Stimulated activated CD4-positive, alpha-beta T cell treated with anti-CD3 and anti-CD28 coated beads, Interleukin-4, amount 100 ng/mL, for 4 hours (primary cell): ENCODE results near the gene COL20A1.

Experiments used
- DNase-seq, 2 experiments: peaks; one replicate each; pipeline ENCODE4 v3.0.0-alpha.2; 2020

The COL20A1 gene

GRCh38 chr20:63310265-63310991 lies 17.4 kb downstream of the COL20A1 start:
- DNase-seq = no peak

- no peak for DNase-seq
Observed at GRCh38 chr20:63311186-63311832, 18.3 kb downstream of the COL20A1 start.

GRCh38 chr20:63311833-63312243 lies 18.9 kb downstream of the COL20A1 start:
- no peak for DNase-seq

- no peak for DNase-seq
Observed at GRCh38 chr20:63312273-63312672, 19.3 kb downstream of the COL20A1 start.

- DNase-seq = no peak
Observed at GRCh38 chr20:63312690-63313348, 19.8 kb downstream of the COL20A1 start.

GRCh38 chr20:63313349-63314014 lies 20.5 kb downstream of the COL20A1 start:
- no peak for DNase-seq

GRCh38 chr20:63314015-63314471 lies 21.1 kb downstream of the COL20A1 start:
- no peak for DNase-seq

GRCh38 chr20:63314566-63315239 lies 21.7 kb downstream of the COL20A1 start:
- DNase-seq = no peak

GRCh38 chr20:63315240-63315689 lies 22.3 kb downstream of the COL20A1 start:
- DNase-seq = no peak

GRCh38 chr20:63315731-63316491 lies 22.9 kb downstream of the COL20A1 start:
- no peak for DNase-seq

- no peak for DNase-seq
Observed at GRCh38 chr20:63316502-63316921, 23.5 kb downstream of the COL20A1 start.

GRCh38 chr20:63317061-63317460 lies 24.1 kb downstream of the COL20A1 start:
- no peak for DNase-seq

- DNase-seq = no peak
Observed at GRCh38 chr20:63317601-63318291, 24.8 kb downstream of the COL20A1 start.

- no peak for DNase-seq
Observed at GRCh38 chr20:63318391-63319163, 25.6 kb downstream of the COL20A1 start.

- no peak for DNase-seq
Observed at GRCh38 chr20:63319164-63320040, 26.4 kb downstream of the COL20A1 start.

GRCh38 chr20:63320041-63320511 lies 27.1 kb downstream of the COL20A1 start:
- DNase-seq = no peak

GRCh38 chr20:63320616-63321147 lies 27.7 kb downstream of the COL20A1 start:
- no peak for DNase-seq

- no peak for DNase-seq
Observed at GRCh38 chr20:63321148-63321831, 28.3 kb downstream of the COL20A1 start.
